Stimulated activated CD4-positive, alpha-beta T cell treated with anti-CD3 and anti-CD28 coated beads, Interleukin-1b, Interleukin-23, amount 100 ng/mL, for 48 hours (primary cell): ENCODE results near the gene ZNF469.

ENCODE experiments used
- DNase-seq: peaks from one replicate; pipeline ENCODE4 v3.0.0-alpha.2; 2020

ZNF469 gene

GRCh38 chr16:88429387-88430184 lies 46.8 kb downstream of the ZNF469 start:
- DNase-seq: no peak

- peak; percentile 23 for DNase-seq
These were observed 47.4 kb downstream of the ZNF469 start for GRCh38 chr16:88430185-88430523.

DNA sequence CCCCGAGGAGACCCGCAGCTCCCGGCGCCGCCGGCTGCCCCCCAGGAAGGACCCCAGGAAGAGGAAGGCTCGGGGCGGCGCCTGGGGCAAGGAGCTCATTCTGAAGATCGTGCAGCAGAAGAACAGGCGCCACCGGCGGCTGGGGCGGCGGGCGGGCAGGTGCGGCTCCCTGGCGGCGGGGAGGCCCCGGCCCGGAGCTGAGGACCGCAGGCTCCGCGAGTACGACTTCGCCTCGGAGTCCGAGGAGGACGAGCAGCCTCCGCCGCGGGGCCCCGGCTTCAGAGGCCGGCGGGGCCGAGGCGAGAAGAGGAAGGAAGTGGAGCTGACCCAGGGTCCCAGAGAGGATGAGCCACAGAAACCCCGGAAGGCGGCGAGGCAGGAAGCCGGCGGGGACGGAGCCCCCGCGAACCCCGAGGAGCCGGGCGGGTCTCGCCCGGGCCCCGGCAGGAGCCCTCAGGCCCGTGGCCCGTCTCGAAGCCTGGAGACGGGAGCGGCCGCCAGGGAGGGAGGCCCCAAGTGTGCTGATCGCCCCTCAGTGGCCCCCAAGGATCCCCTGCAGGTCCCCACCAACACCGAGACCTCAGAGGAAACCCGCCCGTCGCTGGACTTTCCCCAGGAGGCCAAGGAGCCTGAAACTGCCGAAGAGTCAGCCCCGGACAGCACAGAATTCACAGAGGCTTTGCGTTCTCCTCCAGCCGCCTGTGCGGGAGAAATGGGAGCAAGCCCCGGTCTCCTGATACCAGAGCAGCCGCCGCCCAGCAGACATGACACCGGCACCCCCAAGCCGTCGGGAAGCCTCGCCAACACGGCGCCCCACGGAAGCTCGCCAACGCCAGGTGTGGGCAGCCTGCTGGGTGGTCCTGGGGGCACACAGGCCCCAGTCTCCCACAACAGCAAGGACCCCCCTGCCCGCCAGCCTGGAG lies 48.0 kb downstream of the ZNF469 start:
- peak; percentile 32 for DNase-seq

DNA sequence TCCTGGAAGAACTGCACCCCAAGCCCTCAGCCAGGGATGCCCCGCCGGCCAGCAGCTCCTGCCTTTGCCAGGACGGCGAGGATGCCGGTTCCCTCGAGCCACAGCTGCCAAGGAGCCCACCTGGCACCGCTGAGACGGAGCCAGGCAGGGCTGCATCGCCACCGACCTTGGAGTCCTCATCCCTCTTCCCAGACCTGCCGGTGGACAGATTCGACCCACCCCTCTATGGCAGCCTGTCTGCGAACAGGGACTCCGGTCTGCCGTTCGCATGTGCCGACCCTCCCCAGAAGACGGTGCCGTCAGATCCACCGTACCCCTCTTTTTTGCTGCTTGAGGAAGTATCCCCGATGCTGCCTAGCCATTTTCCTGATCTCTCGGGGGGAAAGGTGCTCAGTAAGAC lies 48.9 kb downstream of the ZNF469 start:
- DNase-seq: no peak

GRCh38 chr16:88432174-88432573 lies 49.4 kb downstream of the ZNF469 start:
- DNase-seq: no peak
